Measurements from ENCODE around the gene HGFAC. TPM values are rescaled to one million over a fixed set of nuclear protein-coding genes. Genes with fewer than 3 reads are reported as not detected.

HGFAC gene
- total and polyA plus RNA-seq, 7 donors, result 0.22 to 0.55 (median 0.36) TPM; not detected in 2

DNA sequence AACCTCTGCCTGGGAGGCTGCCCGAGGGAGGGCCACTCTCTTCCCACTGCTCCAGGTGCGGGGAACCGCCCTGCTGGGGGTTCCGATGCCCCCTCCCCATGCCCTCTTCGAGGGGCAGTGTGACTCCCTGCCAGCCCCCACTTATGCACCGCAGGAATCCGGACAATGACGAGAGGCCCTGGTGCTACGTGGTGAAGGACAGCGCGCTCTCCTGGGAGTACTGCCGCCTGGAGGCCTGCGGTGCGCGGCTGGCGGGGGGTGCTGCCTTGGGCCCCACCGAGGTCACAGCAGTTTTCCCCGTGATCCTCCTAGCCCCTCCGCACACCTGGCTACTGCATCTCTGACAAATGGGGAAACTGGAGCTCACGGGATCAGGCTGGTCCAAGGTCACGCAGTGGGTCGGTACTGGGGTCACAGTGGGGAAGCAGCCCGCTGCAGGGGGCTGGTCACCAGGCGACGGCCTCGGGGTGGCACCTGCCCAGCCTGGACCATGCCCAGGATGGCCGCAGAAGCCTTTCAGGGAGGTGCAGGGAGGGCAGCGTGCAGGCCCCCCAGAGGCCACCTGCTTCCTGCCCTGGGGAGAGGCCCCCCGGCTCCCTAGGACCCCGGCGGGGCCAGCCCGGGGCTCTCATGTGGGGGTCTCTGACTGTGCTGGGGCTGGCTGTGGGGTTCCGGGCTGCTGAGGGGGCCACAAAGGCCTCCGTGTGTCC lies 3.5 kb downstream of the HGFAC start:
- H3K36me3 ChIP-seq, result no peaks in the 10 kb centered on the region
- no peak overlapping the region for H3K4me3 ChIP-seq
- no peak for TF ChIP-seq POLR2A (IDR thresholded peaks at IDR 0.05)
- TF ChIP-seq, protein P1, sequence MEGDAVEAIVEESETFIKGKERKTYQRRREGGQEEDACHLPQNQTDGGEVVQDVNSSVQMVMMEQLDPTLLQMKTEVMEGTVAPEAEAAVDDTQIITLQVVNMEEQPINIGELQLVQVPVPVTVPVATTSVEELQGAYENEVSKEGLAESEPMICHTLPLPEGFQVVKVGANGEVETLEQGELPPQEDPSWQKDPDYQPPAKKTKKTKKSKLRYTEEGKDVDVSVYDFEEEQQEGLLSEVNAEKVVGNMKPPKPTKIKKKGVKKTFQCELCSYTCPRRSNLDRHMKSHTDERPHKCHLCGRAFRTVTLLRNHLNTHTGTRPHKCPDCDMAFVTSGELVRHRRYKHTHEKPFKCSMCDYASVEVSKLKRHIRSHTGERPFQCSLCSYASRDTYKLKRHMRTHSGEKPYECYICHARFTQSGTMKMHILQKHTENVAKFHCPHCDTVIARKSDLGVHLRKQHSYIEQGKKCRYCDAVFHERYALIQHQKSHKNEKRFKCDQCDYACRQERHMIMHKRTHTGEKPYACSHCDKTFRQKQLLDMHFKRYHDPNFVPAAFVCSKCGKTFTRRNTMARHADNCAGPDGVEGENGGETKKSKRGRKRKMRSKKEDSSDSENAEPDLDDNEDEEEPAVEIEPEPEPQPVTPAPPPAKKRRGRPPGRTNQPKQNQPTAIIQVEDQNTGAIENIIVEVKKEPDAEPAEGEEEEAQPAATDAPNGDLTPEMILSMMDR (IDR thresholded peaks at IDR 0.05), result no peak
- no peak for TF ChIP-seq POLR2AphosphoS5 (IDR thresholded peaks at IDR 0.05)
- no peak for TF ChIP-seq EP300 (IDR thresholded peaks at IDR 0.05)
- no peak overlapping the region for H3K27ac ChIP-seq
- H3K9me3 ChIP-seq, result no peaks in the 10 kb centered on the region
- intact Hi-C loops (cut with DNase I), result loop anchor here (10.0 kb wide), 1 partner anchor 240 kb away; no protein-coding TSS in a partner anchor
- H3K4me1 ChIP-seq, result peaks cover 0 to 6% (median 0%) of the 10 kb centered on the region in 4 donors
- no peak for DNase-seq
- WGBS, 2 donors, result 73 to 86% methylated on average over 34 of the region's 34 CpGs
- peaks cover 0 to 3% (median 0%) of the 10 kb centered on the region in 3 donors for H3K27me3 ChIP-seq

DNA sequence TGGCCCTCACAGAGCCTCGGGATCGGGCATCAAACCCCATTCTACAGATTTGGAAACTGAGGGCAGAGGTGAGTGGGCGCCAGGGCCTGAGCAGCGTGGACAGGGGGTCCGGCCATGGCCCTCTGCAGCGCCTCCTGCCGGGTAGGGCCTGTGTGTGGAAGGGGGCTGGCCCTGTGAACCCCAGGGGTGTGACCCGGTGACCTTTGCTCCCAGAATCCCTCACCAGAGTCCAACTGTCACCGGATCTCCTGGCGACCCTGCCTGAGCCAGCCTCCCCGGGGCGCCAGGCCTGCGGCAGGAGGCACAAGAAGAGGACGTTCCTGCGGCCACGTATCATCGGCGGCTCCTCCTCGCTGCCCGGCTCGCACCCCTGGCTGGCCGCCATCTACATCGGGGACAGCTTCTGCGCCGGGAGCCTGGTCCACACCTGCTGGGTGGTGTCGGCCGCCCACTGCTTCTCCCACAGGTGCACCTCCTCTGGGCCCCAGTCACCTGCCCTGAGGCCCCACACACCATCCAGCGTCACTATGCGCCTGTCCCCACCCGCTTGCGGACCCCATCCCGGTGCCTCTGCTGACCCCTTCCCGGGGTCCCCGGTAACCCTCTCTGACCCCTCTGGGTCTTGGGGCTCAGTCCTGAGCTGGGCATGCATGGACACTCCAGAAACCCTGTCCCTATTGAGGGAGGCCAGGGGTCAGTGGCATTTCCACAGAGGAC lies 4.2 kb downstream of the HGFAC start:
- 55 to 91% methylated on average over 34 of the region's 34 CpGs for WGBS, 2 donors
- Histone ChIP-seq H3K27ac (no peak overlapping the region), H3K4me3 (no peak overlapping the region), H3K9me3 (no peaks in the 10 kb centered on the region), H3K36me3 (no peaks in the 10 kb centered on the region), H3K27me3 (peaks cover 0 to 3% (median 0%) of the 10 kb centered on the region in 3 donors), H3K4me1 (peaks cover 0 to 6% (median 0%) of the 10 kb centered on the region in 4 donors)
- TF ChIP-seq EP300 (IDR thresholded peaks at IDR 0.05) (no peak), POLR2AphosphoS5 (IDR thresholded peaks at IDR 0.05) (no peak), POLR2A (IDR thresholded peaks at IDR 0.05) (no peak)
- TF ChIP-seq, protein P1 (IDR thresholded peaks at IDR 0.05), result no peak
- intact Hi-C loops (cut with DNase I), result loop anchor here (10.0 kb wide), 1 partner anchor 241 kb away; no protein-coding TSS in a partner anchor
- no peak for DNase-seq

DNA sequence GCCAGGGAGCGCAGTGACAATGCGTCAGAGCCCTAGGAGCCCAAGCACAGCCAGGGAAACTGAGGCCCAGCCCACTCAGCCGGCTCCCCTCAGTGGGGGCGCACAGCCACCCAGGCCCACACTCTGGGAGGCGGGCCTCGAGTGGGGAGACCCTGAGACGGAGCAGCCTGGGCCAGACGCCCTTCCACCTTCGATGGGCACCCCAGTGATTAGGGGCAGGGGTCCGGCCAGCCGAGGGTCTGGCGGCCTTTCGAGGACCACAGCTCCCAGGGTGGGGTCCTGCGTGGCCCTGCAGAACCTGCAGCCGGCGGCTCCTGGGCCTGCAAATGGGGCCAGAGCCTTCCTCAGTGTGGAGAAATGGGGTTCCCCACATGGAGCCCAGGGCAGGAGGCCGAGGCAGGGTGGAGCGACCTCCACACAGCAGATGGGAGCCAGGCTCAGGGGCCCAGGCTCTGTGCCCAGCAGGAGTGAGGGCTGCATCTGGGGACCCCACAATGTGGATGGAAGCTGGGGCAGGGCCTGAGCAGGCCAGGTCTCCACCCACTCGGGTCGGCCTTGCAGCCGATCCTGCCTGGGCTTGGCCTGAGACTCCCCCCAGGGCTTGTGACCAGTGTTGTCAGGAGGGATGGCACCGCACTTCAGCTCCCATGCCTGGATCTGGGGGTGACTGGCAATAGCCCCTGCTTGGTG lies 5.0 kb downstream of the HGFAC start:
- Histone ChIP-seq H3K4me1 (peaks cover 0 to 6% (median 2%) of the 10 kb centered on the region in 4 donors), H3K9me3 (no peaks in the 10 kb centered on the region), H3K27me3 (peaks cover 0 to 3% (median 0%) of the 10 kb centered on the region in 3 donors), H3K36me3 (no peaks in the 10 kb centered on the region), H3K27ac (no peak overlapping the region), H3K4me3 (no peak overlapping the region)
- DNase-seq, result no peak
- TF ChIP-seq POLR2AphosphoS5 (IDR thresholded peaks at IDR 0.05) (no peak), POLR2A (IDR thresholded peaks at IDR 0.05) (no peak), EP300 (IDR thresholded peaks at IDR 0.05) (no peak)
- TF ChIP-seq, protein P1 (IDR thresholded peaks at IDR 0.05), result no peak
- intact Hi-C loops (cut with DNase I), result loop anchor here (10.0 kb wide), 1 partner anchor 242 kb away; no protein-coding TSS in a partner anchor
- WGBS, 2 donors, result 90 to 95% methylated on average over 22 of the region's 22 CpGs

DNA sequence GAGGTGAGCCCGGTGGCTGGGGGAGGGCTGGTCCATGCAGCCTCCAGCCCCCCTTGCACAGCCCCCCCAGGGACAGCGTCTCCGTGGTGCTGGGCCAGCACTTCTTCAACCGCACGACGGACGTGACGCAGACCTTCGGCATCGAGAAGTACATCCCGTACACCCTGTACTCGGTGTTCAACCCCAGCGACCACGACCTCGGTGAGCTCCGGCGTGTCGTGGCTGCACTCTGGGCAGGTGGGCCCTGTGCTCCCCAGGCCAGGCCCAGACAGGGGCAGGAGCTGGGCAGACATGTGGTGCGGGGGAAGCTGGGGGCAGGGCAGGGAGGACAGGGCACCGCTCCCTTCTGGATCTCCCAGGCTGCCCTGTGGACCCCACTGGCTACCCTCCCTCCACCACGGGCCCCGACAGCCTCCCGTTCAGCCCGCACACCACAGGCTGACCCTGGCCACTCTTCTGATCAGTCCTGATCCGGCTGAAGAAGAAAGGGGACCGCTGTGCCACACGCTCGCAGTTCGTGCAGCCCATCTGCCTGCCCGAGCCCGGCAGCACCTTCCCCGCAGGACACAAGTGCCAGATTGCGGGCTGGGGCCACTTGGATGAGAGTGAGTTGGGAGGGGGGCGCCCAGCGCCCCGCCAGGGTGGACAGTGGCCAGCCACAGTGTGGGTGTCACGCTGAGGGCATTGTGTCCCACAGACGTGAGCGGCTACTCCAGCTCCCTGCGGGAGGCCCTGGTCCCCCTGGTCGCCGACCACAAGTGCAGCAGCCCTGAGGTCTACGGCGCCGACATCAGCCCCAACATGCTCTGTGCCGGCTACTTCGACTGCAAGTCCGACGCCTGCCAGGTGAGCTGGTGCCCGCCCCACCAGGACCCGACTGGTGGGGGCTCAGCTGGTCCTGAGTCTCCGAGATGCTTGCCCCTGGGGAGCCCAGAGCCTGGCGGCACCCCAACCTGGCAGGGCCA lies 5.9 kb downstream of the HGFAC start:
- Histone ChIP-seq H3K4me1 (peaks cover 0 to 8% (median 3%) of the 10 kb centered on the region in 4 donors), H3K27ac (no peak overlapping the region), H3K27me3 (peaks cover 0 to 1% (median 0%) of the 10 kb centered on the region in 3 donors), H3K9me3 (no peaks in the 10 kb centered on the region), H3K4me3 (no peak overlapping the region), H3K36me3 (no peaks in the 10 kb centered on the region)
- intact Hi-C loops (cut with DNase I), result loop anchor here (10.0 kb wide), 1 partner anchor 243 kb away; no protein-coding TSS in a partner anchor
- no peak for DNase-seq
- WGBS, 2 donors, result 90 to 94% methylated on average over 53 of the region's 53 CpGs
- TF ChIP-seq EP300 (IDR thresholded peaks at IDR 0.05) (no peak), POLR2AphosphoS5 (IDR thresholded peaks at IDR 0.05) (no peak), POLR2A (IDR thresholded peaks at IDR 0.05) (no peak)
- TF ChIP-seq, protein P1 (IDR thresholded peaks at IDR 0.05), result no peak

Data from sigmoid colon (tissue), 7 donors.